C4-2B (cell line): ENCODE data around the gene MFAP4.

ENCODE experiments used
- ZFX ChIP-seq: fragments of 450-650 bp; IDR thresholded peaks from 2 replicates; pipeline ENCODE4 v1.6.1; 2017
- TF ChIP-seq, protein P1 (sequence below): fragments of 450-650 bp; conservative IDR thresholded peaks from 2 replicates; pipeline ENCODE4 v1.5.1; 2017; ENCODE audit warnings: mild to moderate bottlenecking

DNA sequence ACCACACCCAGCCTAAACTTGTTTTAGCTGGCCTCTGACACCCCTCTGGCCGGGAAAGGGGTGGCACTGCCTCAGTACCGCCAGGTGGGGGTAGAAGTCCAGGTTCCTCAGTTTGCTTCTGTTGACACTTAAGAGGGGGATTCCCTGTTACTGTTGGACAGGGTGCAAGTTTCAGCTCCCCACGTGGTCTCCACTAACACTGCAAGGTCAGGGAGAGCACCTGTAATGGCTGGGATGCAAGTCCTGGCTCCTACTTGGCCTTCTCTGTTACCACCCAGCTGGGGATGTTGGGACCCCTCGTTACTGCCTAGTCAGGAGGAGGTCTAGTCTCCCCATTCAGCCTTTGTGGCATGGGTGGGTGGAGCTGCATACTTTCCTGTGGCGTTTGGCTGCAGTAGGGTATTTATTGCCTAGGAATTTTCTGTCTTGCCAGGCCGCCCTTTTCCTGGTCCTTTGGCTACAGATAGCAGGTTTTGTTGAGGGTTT lies 10.6 kb upstream of the MFAP4 start:
- TF ChIP-seq, protein P1, sequence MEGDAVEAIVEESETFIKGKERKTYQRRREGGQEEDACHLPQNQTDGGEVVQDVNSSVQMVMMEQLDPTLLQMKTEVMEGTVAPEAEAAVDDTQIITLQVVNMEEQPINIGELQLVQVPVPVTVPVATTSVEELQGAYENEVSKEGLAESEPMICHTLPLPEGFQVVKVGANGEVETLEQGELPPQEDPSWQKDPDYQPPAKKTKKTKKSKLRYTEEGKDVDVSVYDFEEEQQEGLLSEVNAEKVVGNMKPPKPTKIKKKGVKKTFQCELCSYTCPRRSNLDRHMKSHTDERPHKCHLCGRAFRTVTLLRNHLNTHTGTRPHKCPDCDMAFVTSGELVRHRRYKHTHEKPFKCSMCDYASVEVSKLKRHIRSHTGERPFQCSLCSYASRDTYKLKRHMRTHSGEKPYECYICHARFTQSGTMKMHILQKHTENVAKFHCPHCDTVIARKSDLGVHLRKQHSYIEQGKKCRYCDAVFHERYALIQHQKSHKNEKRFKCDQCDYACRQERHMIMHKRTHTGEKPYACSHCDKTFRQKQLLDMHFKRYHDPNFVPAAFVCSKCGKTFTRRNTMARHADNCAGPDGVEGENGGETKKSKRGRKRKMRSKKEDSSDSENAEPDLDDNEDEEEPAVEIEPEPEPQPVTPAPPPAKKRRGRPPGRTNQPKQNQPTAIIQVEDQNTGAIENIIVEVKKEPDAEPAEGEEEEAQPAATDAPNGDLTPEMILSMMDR, result no peak
- TF ChIP-seq ZFX, result no peak
